ENCODE measurements around the gene HLA-E. TPM values are rescaled to one million over a fixed set of nuclear protein-coding genes. Genes with fewer than 3 reads are reported as not detected.

HLA-E gene
- total and polyA plus RNA-seq, 10 of the 15 experiments (the other 5 are each of a cell fraction or from before 2014, with no cell fraction given), result 35.1 to 483 (median 267) TPM

DNA sequence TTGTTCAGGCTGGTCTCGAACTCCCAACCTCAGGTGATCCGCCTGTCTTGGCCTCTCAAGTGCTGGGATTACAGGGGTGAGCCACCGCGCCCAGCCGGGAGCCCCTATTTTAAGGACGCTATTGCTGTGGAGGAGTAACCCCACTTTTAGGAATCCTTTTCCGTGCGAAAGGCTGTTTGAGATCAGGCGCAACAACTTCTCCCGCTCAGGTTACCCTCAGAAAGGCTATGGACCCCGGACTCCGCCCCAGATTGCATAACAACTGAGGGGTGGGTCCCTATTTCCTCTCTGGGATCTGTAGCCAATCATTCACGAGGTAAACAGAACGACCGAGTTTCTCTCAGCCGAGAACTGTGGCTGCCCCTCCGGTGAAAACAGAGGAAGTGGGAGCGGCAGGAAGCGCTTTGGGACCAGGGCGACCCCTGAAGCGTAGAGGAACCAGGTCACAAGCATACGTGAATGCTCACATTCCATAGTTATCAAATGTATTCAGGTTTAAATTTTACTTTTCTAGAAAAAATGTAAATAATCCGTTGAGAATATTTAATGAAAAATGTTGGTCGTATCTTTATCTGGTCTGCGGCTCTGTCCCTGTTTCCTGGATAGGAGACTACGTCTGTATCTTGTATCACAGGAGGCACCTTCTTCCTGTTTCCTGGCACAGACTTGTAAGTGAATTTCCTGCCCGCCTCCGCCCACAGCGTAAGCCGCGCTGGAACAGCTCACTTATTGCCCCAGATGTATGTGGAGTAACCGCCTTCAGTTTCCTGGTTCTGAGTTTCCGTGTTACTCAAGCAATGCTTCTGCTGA, 26.8 kb downstream of the HLA-E start (continued):
- TF ChIP-seq TCF3 (IDR thresholded peaks at IDR 0.05; ENCODE audit: borderline replicate concordance, insufficient read depth, low read depth, low read length), result 0 out of 2 replicates have a peak, but pooled peaks have one; percentile 6
- TF ChIP-seq ZNF274 (IDR thresholded peaks at IDR 0.05; ENCODE audit: insufficient read depth, insufficient read length), result no peak
- no peak for TF ChIP-seq ASH2L (IDR thresholded peaks at IDR 0.05; ENCODE audit: borderline replicate concordance, low read depth)
- TF ChIP-seq ELK1 (IDR thresholded peaks at IDR 0.05; ENCODE audit: low read depth, low read length), result no peak
- peak; percentile 29 for TF ChIP-seq MEF2B (IDR thresholded peaks at IDR 0.05; ENCODE audit: partially characterized antibody, poor library complexity, severe bottlenecking)
- no peak for TF ChIP-seq SMC3 (IDR thresholded peaks at IDR 0.05; ENCODE audit: borderline replicate concordance, low read length)
- peak; percentile 86 for TF ChIP-seq RELB (IDR thresholded peaks at IDR 0.05; ENCODE audit: low read depth)
- no peak; the same call in 1 of the 2 replicates for TF ChIP-seq SMARCA5 (IDR thresholded peaks at IDR 0.05)
- no peak for TF ChIP-seq RELA (IDR thresholded peaks at IDR 0.05; ENCODE audit: borderline replicate concordance, partially characterized antibody)
- TF ChIP-seq SIX5 (IDR thresholded peaks at IDR 0.05; ENCODE audit: low read depth, low read length, severe bottlenecking), result no peak
- no peak for TF ChIP-seq EP300 (IDR thresholded peaks at IDR 0.05; ENCODE audit: borderline replicate concordance in 1 of 2, control insufficient read depth in 1 of 2, low read depth in 2 of 2, low read length in 2 of 2)
- TF ChIP-seq STAT3 (IDR thresholded peaks at IDR 0.05; ENCODE audit: low read depth, low read length), result no peak
- TF ChIP-seq IRF3 (IDR thresholded peaks at IDR 0.05), result no peak
- TF ChIP-seq BCL11A (IDR thresholded peaks at IDR 0.05; ENCODE audit: low read depth, low read length), result peak; percentile 68; the same call in 1 of the 2 replicates
- no peak for TF ChIP-seq MYC (IDR thresholded peaks at IDR 0.05; ENCODE audit: insufficient read depth, insufficient read length, insufficient replicate concordance, low read length, severe bottlenecking)
- TF ChIP-seq CBFB (IDR thresholded peaks at IDR 0.05; ENCODE audit: low read depth), result 0 out of 2 replicates have a peak, but pooled peaks have one; percentile 47
- TF ChIP-seq NR2C2 (IDR thresholded peaks at IDR 0.05; ENCODE audit: borderline replicate concordance, control insufficient read depth, insufficient read length, low read depth), result no peak
- TF ChIP-seq BCL3 (IDR thresholded peaks at IDR 0.05; ENCODE audit: borderline replicate concordance, insufficient read depth, low read depth, low read length, poor library complexity, severe bottlenecking), result no peak
- peak; percentile 74; the same call in 1 of the 2 replicates for TF ChIP-seq MEF2A (IDR thresholded peaks at IDR 0.05; ENCODE audit: insufficient read depth, low read depth, low read length)
- TF ChIP-seq, protein P1, sequence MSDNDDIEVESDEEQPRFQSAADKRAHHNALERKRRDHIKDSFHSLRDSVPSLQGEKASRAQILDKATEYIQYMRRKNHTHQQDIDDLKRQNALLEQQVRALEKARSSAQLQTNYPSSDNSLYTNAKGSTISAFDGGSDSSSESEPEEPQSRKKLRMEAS (IDR thresholded peaks at IDR 0.05; ENCODE audit: low read depth, low read length), result peak; percentile 63; the same call in 1 of the 2 replicates
- no peak for TF ChIP-seq BRCA1 (IDR thresholded peaks at IDR 0.05; ENCODE audit: low read depth, low read length)
- TF ChIP-seq PAX5 (IDR thresholded peaks at IDR 0.05; ENCODE audit: borderline replicate concordance, low read depth, low read length), result no peak
- TF ChIP-seq LARP7 (IDR thresholded peaks at IDR 0.05), result no peak
- TF ChIP-seq POU2F2 (IDR thresholded peaks at IDR 0.05; ENCODE audit: borderline replicate concordance, low read depth, low read length), result peak; percentile 61; the same call in 1 of the 3 replicates

All from GM12878 (cell line).